ENCODE measurements around the gene SNAP25.

SNAP25 gene

GRCh38 chr20:10277616-10278015 lies 59.0 kb downstream of the SNAP25 start:
- H3K27ac ChIP-seq (replicated peaks): no peak overlapping the region
- no peak for DNase-seq (ENCODE audit: low read depth in 1 of 2, low spot score in 1 of 2)
- TF ChIP-seq GABPA (IDR thresholded peaks at IDR 0.05; ENCODE audit: low read depth) (no peak), SPI1 (IDR thresholded peaks at IDR 0.05; ENCODE audit: borderline replicate concordance, low read depth) (no peak), CTCF (IDR thresholded peaks at IDR 0.05; ENCODE audit: insufficient read depth, low read length) (no peak), REST (IDR thresholded peaks at IDR 0.05; ENCODE audit: insufficient replicate concordance, low read depth) (no peak), POLR2AphosphoS5 (IDR thresholded peaks at IDR 0.05; ENCODE audit: low read depth) (no peak)
- no peak overlapping the region for H3K4me3 ChIP-seq (replicated peaks; ENCODE audit: insufficient read depth, low read length)
- H3K27me3 ChIP-seq (ENCODE audit: insufficient read depth, poor library complexity, severe bottlenecking): peaks cover 2% of the 10 kb centered on the region

- TF ChIP-seq POLR2AphosphoS5 (IDR thresholded peaks at IDR 0.05; ENCODE audit: low read depth) (no peak), SPI1 (IDR thresholded peaks at IDR 0.05; ENCODE audit: borderline replicate concordance, low read depth) (no peak)
- H3K27ac ChIP-seq (replicated peaks): no peak overlapping the region
- DNase-seq (ENCODE audit: low read depth in 1 of 2, low spot score in 1 of 2): no peak
- H3K4me3 ChIP-seq (replicated peaks; ENCODE audit: insufficient read depth, low read length): no peak overlapping the region
- peaks cover 2% of the 10 kb centered on the region for H3K27me3 ChIP-seq (ENCODE audit: insufficient read depth, poor library complexity, severe bottlenecking)
Observed at GRCh38 chr20:10278412-10278811, 59.8 kb downstream of the SNAP25 start.

- TF ChIP-seq SPI1 (IDR thresholded peaks at IDR 0.05; ENCODE audit: borderline replicate concordance, low read depth) (no peak), POLR2AphosphoS5 (IDR thresholded peaks at IDR 0.05; ENCODE audit: low read depth) (no peak), CTCF (IDR thresholded peaks at IDR 0.05; ENCODE audit: insufficient read depth, low read length) (no peak), REST (IDR thresholded peaks at IDR 0.05; ENCODE audit: insufficient replicate concordance, low read depth) (no peak), GABPA (IDR thresholded peaks at IDR 0.05; ENCODE audit: low read depth) (no peak)
- no peak for DNase-seq (ENCODE audit: low read depth in 1 of 2, low spot score in 1 of 2)
- Histone ChIP-seq H3K4me3 (replicated peaks; ENCODE audit: insufficient read depth, low read length) (no peak overlapping the region), H3K27ac (replicated peaks) (no peak overlapping the region), H3K27me3 (ENCODE audit: insufficient read depth, poor library complexity, severe bottlenecking) (peaks cover 4% of the 10 kb centered on the region)
Observed at GRCh38 chr20:10280018-10280908, 61.6 kb downstream of the SNAP25 start.

- Histone ChIP-seq H3K27ac (replicated peaks) (no peak overlapping the region), H3K4me3 (replicated peaks; ENCODE audit: insufficient read depth, low read length) (no peak overlapping the region), H3K27me3 (ENCODE audit: insufficient read depth, poor library complexity, severe bottlenecking) (peaks cover 2% of the 10 kb centered on the region)
- no peak for DNase-seq (ENCODE audit: low read depth in 1 of 2, low spot score in 1 of 2)
- TF ChIP-seq POLR2AphosphoS5 (IDR thresholded peaks at IDR 0.05; ENCODE audit: low read depth) (no peak), SPI1 (IDR thresholded peaks at IDR 0.05; ENCODE audit: borderline replicate concordance, low read depth) (no peak), GABPA (IDR thresholded peaks at IDR 0.05; ENCODE audit: low read depth) (no peak), CTCF (IDR thresholded peaks at IDR 0.05; ENCODE audit: insufficient read depth, low read length) (no peak)
Observed at GRCh38 chr20:10281911-10282310, 63.3 kb downstream of the SNAP25 start.

Data from HL-60 (cell line).